NCI-H2107 treated with DMSO at 0.1 percent for 48 hours (cell line): ENCODE data around the gene CENPX.

Experiments
- DNase-seq: peaks from one replicate; lab custom pipeline; 2025; ENCODE audit not compliant: unreplicated experiment; lab: John Stamatoyannopoulos, UW

CENPX gene

DNA sequence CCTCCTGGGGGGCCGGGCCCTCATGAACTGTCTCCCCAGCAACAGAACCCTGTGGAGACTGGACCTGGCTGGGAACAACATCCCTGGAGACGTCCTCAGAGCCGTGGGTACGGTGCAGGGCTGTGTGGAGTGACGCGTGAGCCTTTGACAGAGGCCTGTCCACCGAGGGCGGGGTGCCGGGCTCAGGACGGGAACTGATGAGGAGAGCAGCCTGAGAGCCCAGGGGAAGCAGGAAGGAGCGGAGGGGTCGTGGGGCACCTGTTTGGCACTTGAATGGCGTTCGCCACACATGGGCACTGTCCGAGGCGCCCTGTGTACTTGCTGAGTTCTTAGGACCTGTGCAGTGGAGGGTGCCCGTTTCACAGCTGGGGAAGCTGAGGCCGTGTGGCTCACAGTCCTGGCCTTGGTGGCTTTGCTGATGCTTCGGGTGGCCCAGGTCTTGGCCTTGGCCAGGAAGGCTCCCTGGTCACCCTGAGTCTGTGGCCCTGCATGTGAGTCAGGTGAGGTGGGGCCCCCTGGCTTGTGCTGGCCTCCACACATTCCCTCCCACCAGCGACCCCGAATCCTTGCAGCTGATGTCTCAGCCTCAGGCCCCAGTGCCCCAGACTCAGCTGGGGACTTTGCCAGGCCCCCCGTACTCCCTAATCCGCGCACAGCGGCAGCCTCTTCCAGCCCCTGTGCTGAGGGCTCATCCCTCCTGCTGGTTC, 2.9 kb upstream of the CENPX start:
- no peak for DNase-seq

DNA sequence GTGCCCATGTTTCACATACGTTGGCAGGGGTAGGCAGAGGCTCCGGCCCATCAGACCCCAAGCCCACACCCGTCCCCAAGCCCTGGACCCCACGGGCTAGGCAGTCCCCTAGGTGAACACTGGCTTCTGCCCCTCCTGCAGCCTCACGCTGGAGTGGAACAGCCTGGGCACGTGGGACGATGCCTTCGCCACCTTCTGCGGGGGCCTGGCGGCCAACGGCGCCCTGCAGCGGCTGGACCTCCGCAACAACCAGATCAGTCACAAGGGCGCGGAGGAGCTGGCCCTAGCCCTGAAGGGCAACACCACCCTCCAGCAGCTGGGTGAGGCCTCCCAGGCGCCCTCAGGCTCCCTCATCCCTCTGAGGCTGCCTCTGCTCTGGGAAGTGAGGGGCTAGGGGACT, 2.2 kb upstream of the CENPX start:
- DNase-seq = no peak

DNA sequence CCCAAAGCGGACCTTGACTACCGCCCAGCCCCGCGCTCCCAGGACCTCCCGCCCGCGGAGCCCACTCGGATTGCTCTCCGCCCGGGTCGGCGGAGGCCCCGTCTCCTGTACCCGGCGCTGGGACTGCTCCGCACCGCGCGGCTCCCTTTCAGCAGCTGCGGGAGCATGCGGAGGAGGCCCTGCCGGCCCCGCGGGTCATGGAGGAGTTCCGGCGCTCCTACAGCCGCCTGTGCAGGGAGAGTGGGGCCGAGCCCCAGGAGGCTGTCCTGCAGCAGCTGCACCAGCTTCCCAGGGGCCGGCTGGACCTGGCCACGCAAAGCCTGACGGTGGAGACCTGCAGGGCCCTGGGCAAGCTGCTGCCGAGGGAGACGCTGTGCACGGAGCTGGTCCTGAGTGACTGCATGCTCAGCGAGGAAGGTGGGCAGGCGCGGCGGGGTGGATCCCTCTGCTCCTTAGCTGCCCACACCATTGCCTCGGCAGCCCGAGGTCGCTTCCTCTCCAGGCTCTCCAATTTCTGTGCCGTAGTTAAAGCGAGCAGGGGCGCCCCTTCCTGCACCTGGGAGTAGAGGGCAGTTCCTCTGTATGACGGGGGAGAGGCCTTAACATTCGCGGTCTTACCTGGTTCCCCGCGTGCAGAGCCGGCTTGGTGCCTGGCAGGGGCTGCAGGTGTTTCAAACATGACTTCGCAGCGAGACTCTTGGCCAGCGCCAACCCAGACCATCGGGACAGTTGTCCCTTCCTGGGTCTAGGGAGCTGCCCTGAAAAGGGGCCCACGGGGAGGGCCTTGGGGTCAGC, 966 bp upstream of the CENPX start:
- no peak for DNase-seq

DNA sequence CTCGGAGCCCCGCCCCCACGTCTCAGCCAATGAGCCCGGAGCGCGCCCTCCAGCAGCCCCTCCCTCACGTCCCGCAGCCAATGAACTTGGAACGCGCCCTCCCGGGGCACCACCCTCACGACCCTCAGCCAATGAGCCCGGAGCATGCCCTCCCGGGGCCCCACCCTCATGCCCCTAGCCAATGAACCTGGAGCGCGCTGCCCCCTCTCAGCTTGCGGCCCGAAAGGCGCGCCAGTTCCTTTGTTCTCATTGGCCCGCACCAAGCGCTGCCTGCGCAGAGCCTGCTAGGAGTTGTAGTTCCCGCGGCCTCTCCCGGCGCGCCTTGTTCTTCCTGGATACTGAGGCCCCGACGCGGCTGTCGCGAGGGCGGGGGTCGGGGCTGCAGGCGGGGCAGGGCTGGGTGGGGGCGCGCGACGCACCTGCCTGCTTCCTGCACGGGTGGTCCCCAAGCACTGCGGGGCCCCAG, 336 bp upstream of the CENPX start, which contains the start of gene LRRC45:
TSS of gene LRRC45 (plus strand) at position 325 of the 466 bp plus-strand sequence. CDS start 339 bp downstream, outside the sequence.
- DNase-seq = peak; percentile 97

DNA sequence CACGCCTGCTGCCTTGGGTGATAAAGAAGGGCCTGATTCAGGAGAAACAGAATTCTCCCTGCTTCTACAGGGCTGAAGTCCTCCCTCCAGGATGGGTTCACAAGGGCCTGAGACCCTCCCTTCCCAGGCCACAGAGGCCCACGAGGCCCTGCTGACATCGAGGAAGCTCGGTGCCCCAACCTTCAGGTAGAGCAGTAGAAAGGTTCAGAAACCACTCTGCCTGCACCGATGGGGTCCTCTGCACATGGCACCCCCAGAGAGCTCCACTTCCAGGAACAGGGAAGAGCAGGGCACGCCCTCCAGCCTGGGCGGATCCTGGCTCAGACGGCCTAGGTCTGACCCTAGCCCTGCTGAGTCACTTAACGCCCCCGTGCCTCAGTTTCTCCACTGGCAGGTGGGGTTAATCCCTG, 773 bp downstream of the CENPX start:
- DNase-seq = no peak

DNA sequence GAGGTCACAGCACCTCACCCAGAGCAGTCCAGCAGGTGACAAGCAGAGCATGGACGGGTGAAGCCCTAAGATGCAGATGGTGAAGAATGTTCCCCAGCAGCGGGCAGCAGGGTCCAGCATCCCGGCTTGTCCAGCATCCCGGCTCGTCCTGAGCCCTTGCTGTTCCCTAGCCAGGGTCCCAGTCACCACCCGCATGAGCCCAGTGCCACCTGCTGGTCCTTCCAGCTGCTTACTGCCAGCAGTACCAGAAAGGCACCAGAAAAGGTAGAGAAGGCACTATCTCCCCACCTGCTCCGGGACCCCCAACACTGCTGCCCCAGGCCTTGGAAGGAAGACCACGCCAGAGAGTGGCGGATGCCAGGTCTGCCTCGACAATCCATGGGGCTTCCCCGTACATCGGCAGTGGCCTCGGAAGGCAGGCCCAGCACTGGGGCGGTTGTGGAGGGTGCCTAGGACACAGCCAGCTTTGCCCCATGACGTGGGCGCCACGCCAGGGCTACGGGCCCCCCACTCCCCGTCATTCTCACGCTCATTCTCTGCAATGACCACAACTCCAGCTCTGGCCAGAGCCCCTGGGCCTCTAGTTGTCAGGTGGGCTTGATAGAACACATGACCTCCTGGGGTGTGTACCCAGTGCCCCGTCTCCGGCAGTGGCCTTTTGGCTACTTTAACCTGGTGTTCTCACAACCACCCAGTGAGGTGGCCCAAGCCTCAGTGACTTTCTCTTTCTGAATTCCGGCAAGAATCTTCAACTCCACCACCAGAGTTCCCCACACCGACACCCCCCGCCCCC, 1.4 kb downstream of the CENPX start:
- DNase-seq = peak; percentile 32

DNA sequence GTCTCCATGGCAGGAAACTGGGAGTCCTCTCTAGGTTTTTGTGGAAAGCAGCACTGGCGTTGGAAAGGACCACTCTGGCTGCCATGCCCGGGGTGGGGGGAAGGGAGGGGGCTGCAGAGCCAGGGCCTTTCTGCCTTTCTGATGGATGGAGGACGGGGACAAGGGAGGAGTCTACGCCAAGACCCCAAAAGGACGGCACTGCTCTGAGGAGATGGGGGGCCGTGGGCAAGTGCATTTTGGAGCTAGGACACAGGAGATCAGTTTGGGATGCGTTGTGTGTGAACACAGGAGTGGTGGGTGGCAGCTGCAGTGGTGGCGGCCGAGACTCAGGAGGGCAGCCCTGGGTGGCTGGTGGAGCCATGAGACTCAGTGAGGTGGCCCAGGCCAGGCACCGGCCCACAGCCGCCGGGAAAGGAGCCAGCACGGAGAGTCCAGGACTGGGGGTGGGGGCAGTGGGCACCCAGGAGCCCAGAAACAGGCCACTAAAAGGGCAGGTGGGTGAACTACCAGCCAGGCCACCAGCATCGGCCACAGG, 2.0 kb downstream of the CENPX start:
- no peak for DNase-seq

DNA sequence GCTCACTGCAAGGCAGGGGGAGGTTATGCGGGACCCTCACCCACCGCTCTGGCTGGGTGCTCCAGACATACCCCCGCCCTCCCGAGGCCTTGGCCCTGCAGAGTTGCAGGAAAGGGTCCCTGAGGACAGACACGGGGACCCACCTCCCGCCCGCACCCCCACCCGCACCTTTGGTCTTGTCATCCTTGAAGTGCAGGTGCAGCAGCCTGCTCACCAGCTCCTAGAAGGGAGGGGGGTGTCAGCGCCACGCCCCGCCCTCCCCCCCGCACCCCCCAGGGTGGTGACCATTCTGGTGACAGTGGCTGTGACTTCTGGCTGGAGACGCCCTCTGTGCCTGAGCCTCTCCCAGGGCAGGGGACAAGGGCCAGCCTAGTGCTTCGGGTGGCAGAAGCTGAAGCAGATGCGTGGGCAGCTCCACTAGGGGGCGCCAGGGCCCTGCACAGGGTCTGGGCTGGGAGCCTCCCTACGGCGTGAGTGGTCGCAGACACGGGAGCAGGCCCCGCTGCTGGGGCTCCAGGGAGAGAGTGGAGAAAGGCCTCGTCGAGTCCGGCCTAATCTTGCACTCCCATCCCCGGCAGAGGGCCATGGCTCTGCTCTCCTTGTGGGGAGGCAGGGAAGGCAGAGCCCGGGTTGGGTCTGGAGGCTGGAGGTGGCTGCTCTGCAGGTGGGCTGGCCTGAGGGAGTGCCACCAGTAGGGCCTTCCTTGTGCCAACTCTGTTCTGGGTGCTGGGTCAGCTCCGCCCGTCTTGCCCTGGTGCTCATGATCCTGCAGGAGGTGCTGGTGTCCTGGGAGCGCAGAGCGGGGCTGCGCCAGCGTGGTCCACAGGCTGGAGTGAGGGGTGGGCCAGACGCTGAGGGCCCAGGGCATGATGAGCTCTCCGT, 2.7 kb downstream of the CENPX start:
- DNase-seq = no peak

DNA sequence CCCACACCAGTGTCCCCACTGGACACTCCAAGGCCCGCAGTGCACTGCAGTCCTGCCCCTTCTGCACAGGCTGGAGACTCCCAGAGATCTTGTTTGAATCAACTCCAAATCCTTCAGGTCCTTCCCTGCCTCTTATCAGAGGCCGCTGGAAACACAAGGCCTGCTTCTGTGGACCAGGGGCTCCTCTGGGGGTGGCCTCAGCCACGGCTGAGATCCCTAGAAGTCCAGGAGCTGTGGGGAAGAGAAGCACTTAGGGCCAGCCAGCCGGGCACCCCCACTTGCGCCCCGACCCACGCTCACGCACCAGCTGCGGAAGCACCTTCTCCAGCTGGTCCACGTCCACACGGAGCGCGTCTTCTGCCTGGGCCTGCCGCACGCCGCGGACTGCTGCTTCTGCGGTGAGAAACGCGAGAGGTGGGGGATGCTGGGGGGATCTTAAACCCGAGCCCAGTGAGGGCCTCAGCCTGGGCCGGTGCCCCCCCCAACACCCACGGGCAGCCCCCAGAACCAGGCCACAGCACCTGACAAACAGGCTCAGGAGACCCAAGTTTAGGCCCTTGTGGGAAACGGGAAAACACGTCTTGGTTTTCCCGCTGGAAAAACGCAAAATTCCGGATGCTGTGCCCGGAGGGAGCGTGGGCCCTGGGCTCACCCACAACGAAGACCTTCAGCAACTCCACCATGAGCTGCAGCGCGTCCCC, 3.5 kb downstream of the CENPX start:
- no peak for DNase-seq

DNA sequence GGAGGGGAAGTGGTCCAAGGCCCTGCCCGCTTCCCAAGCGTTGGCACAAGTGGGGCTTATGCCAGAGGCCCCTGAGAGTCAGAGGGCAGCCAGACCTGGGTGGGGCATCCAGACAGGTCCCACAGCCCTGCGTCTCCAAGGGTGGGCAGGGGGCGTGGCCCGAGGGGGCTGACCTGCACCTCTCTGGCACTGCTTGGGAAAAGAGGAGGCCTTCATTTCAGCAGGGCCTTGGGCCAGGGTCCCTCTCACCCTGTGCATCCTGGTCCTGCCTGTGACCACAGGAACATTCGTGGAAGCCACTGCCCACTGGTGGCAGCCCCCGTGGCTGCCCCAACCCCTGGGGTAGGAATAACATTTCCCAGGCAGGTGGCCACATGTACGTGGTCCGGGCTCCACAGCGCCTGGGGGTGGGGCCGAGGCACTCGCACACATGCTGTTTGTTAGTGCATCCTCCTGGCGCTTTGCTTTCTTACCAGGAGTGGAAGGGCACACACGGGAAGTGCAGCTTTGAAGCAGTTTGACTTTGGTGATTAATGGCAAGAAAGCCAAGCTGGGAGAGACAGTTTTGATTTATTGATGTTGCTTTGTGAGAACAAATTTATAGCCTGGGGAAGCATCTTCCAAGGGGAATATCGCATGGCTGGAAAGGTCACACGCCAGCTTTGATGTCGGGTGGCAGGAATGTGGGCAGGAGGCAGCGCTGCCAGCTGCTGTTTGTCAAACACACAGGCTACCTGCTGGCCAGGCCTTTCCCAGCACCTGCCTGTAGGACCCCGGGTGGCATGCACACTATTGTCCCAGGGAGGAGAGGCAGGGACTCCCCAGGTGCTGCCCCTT, 4.3 kb downstream of the CENPX start:
- DNase-seq = no peak

DNA sequence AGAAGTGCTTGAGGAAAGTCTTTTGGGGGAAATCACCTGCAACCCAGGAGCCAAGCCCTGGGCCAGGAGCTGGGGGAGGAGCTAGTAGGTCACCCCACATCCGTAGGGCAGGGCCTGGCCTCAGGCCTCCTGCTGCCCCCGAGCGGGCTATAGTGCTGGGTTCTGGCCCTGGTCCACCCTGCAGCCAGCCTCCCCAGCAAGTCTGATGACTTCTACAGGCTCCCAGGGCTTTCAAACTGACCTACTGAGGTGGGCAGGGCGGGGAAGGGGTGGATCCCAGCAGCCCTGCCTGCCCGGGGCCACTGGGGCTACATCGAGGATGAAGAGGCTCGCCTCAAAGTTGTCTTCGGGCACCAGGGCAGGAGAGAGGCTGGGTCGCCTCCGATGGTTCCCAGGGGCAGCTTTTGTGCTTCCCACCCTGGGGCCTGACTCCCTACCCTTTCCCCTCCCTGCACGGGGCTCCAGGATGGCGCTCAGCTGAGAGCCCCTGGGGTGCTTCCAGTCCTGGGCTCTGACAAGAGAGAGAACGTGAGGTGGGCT, 5.0 kb downstream of the CENPX start:
- DNase-seq = no peak

DNA sequence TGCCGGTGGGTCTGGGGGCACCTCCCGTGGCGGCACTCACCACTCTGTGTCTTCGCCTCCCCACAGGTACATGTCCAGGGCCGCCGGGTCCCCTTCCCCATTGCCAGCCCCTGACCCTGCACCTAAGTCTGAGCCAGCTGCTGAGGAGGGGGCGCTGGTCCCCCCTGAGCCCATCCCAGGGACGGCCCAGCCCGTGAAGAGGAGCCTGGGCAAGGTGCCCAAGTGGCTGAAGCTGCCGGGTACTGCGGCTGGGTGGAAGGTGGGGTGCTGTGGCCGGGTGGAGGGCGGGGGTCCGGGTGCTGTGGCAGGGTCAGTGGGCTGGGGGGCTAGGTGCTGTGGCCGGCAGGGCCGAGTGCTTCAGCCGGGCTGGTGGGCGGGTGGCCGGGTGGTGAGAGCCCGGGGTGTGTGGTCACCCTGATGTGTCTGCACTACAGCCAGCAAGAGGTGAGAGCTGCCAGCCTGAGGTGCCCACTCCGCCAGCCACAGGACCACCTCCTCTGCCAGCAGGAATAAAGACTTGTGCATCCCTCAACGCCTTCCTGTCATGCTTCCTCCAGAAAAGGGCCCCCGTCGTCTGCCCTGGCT, 5.7 kb downstream of the CENPX start:
- no peak for DNase-seq

DNA sequence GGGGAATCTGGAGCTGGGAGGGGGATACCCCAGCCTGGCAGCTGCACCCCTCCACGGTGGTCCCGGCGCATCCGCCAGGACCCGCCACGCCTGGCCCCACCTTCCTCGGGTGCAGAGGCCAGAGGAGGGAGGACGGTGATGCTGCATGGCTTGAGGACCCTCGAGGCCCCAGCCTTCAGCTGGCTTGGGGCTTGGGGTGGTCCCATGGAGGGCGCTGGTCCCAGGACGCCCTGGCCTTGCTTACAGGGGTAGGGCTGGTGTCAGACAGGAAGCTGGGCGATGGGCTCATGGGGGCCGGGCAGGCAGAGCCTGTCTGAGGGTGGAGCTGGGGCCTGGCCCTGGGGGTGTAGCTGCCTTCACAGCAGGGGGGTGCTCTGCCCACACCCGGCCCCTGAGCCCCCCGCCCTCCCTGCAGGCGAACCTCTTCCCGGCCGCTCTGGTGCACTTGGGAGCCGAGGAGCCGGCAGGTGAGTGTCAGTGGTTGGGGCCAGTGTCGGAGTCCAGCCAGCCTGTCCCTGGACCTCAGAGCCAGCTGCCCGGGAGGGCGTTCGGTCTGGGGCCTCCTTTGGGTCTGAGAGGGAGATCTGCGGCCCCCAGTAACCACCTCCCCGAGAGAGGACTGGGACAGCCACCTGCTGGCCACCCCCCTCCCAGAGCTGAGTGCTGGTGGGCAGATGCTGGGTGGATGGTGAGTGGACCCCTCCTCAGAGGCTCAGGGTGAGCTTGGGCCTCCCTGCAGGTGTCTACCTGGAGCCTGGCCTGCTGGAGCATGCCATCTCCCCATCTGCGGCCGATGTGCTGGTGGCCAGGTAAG, 6.4 kb downstream of the CENPX start:
- no peak for DNase-seq

DNA sequence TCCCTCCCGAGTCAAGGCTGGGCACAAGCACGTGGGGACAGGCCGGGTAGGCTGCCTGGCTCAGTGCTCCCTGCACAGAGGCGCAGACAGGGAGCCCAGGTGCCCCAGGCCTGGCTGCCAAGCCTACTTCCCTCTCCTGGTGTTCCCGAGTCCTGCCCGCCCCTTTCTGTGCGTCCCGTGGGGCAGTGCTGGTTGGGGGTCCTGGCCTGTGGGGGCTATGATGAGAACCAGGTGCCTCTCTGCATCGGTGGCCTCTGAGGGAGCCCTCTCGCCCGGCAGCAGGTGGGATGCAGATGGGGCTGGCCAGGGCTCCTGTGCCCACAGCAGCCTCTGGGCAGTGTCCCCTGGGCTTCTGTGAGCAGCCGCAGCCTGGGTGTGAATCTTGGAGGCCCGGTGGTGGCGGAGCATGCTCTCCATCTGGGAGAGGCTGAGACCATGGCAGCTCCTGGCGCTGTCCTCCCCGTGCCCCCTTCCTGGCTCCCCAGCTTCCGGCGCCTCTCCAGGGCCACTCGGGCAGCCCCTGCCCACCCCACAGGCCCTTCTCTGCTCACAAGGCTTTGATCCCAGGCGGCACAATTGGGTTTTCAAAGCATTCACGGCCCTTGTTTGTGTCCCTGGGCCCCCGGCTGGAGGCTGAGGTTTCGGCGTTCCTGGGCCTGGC, 7.2 kb downstream of the CENPX start:
- DNase-seq = no peak

DNA sequence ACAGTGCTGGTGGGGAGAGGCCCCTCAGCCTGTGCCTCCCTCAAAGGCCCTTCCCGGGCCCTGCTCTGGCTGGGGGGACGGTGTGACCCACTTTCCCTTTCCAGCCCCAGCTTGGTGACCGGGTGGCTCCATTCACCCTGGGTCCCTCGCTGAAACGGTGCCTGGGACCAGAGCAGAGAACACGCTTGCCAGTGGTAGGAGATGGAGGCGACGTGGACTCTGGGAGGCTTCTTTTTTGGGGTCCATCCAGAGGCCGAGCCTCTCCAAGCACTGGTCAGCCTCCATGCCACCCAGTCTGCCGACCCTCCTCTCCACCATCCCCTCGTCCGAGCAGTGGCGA, 7.7 kb downstream of the CENPX start:
- no peak for DNase-seq

DNA sequence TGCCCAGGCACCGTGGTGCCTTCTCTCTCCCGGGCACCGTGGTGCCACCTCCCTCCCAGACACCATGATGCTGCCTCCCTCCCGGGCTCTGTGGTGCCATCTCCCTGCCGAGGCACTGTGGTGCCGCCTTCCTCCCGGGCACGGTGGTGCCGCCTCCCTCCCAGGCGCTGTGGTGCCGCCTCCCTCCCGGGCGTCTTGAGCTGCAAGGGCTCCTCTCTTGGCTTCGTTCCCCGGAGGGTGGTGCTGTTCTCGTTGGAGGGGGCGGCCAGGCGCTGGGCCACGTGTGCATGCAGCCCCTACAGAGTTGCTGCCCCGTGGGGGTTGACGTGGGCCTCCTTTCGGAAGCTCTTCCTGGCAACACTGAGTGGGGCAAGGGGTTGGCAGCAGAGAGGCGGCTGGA, 8.2 kb downstream of the CENPX start:
- no peak for DNase-seq

DNA sequence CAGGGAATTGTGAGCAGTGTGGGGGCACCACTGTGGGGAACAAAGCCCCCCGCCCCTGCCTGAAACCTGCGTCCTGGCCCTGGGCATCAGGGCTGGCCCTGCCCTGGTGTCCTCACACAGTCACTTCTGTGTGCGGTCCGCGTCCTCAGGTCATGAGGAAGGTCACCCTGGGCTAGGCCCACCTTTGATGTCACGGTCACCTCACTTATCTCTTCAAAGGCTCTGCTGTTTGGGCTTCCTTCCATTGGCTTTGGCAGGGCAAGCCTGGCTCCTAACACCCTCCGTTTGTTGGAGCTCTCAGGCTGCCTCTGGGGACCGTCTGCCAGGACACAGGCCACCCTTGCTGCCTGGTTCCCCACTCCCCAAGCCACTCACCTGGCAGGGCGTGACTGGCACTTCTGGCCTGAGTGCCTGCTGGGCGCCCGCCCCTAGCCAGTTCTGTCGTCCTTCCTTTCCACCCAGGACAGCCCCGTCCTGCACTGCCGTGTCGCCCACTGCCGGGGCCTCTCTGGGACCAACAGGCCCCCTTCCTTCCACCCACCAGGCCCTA, 8.8 kb downstream of the CENPX start:
- DNase-seq = no peak
